ENCODE results near the gene CA11.
A peak's percentile ranks its signal among the peaks of the same experiment; 100 is the strongest.
"Not testable (repeated sequence)": the region's sequence is repeated elsewhere in the genome, so short reads cannot be mapped to it uniquely, and the experiment has no call there.

CA11 gene

GRCh38 chr19:48639483-48640375 is 6.3 kb downstream of the CA11 start:
- no peak for DNase-seq

- peak; percentile 57 for DNase-seq
These were observed 7.1 kb downstream of the CA11 start for GRCh38 chr19:48638831-48639381.

GRCh38 chr19:48637948-48638830 is 7.8 kb downstream of the CA11 start:
- peak; percentile 98 for DNase-seq

GRCh38 chr19:48637449-48637947 is 8.5 kb downstream of the CA11 start:
- peak; percentile 100 for DNase-seq

GRCh38 chr19:48636859-48637448 is 9.0 kb downstream of the CA11 start, which contains the start of gene DBP:
DBP (minus strand) TSS chr19:48637379; CDS start chr19:48636994, 385 bp downstream.
- peak; percentile 89 for DNase-seq

GRCh38 chr19:48635966-48636858 is 9.8 kb downstream of the CA11 start:
- peak; percentile 55 for DNase-seq

GRCh38 chr19:48635263-48635965 is 10.6 kb downstream of the CA11 start:
- peak; percentile 88 for DNase-seq

- peak; percentile 99 for DNase-seq
These were observed 11.3 kb downstream of the CA11 start for GRCh38 chr19:48634424-48635262.

- DNase-seq: no peak
These were observed 12.0 kb downstream of the CA11 start for GRCh38 chr19:48634036-48634342.

- DNase-seq: peak; percentile 63
These were observed 12.6 kb downstream of the CA11 start for GRCh38 chr19:48633148-48634035.

- DNase-seq: peak; percentile 82
These were observed 13.3 kb downstream of the CA11 start for GRCh38 chr19:48632692-48633147.

GRCh38 chr19:48632286-48632685 is 13.7 kb downstream of the CA11 start:
- not testable (repeated sequence) for DNase-seq

GRCh38 chr19:48631225-48631624 is 14.8 kb downstream of the CA11 start:
- DNase-seq: no peak

GRCh38 chr19:48630296-48631063 is 15.5 kb downstream of the CA11 start:
- peak; percentile 86 for DNase-seq

- DNase-seq: no peak
These were observed 16.2 kb downstream of the CA11 start for GRCh38 chr19:48629599-48630295.

- no peak for DNase-seq
These were observed 16.7 kb downstream of the CA11 start for GRCh38 chr19:48629297-48629598.

- DNase-seq: no peak
These were observed 17.3 kb downstream of the CA11 start for GRCh38 chr19:48628486-48629296.
